HepG2 (cell line): ENCODE results near the gene RHEBL1. TPM values are rescaled to one million over a fixed set of nuclear protein-coding genes. Genes with fewer than 3 reads are reported as not detected.

Experiments
- EHMT2 ChIP-seq: fragments of 200-600 bp; sonication (generic); IDR thresholded peaks from 2 replicates; pipeline ENCODE4 v1.7.0; 2017; ENCODE audit warnings: antibody characterized with exemption, low read depth, low read length, borderline replicate concordance
- FOXO1 ChIP-seq: sonication (generic); formaldehyde crosslinking; IDR thresholded peaks from 2 replicates; pipeline ENCODE4 v1.4.0; 2020; ENCODE audit warnings: missing genetic modification reagents
- HNRNPUL1 ChIP-seq: fragments of 200-400 bp; formaldehyde crosslinking; IDR thresholded peaks from 2 replicates; pipeline ENCODE4 v1.6.1; 2017; ENCODE audit warnings: low read depth, mild to moderate bottlenecking, low read length, moderate library complexity
- HOXA3 ChIP-seq: sonication (generic); formaldehyde crosslinking; IDR thresholded peaks from 2 replicates; pipeline ENCODE4 v1.5.0; 2020; ENCODE audit warnings: missing genetic modification reagents
- KDM5A ChIP-seq: fragments of 200-600 bp; sonication (generic); IDR thresholded peaks from 2 replicates; pipeline ENCODE4 v1.7.0; 2018; ENCODE audit warnings: antibody characterized with exemption, mild to moderate bottlenecking, low read length, borderline replicate concordance
- MATR3 ChIP-seq: sonication (generic); formaldehyde crosslinking; IDR thresholded peaks from 2 replicates; pipeline ENCODE4 v1.4.0; 2020; ENCODE audit warnings: missing genetic modification reagents
- TAF1 ChIP-seq: sonication (generic); formaldehyde crosslinking; IDR thresholded peaks from 2 replicates; pipeline ENCODE4 v1.4.0; 2020; ENCODE audit warnings: missing genetic modification reagents
- ZNF672 ChIP-seq: sonication (generic); formaldehyde crosslinking; IDR thresholded peaks from 2 replicates; pipeline ENCODE4 v1.8.1; 2022; ENCODE audit warnings: missing genetic modification reagents
- ZNF841 ChIP-seq: sonication (generic); formaldehyde crosslinking; IDR thresholded peaks from 2 replicates; pipeline ENCODE4 v1.8.1; 2023; ENCODE audit warnings: missing genetic modification reagents, borderline replicate concordance
- polyA plus RNA-seq, 8 experiments: library from polyadenylated mRNA; depleted of rRNA in 3 of 8; stranded (reverse) in 7 of 8; unstranded in 1 of 8; fragments of >200 nt; fragmentation: Illumina TruSeq in 4 of 8; extraction: Trizol in 4 of 8; gene quantifications; 2 replicates each; pipeline versions ENCODE4 v1.2.1 to v1.2.3, GENCODE V29; 2011 to 2016; ENCODE audit warnings: low read depth in 4 of 8, missing spikeins in 1 of 8, mixed read lengths in 1 of 8; ENCODE audit not compliant: insufficient read depth in 1 of 8
- total RNA-seq, 5 experiments: library from RNA; depleted of rRNA; stranded (reverse); fragments of >200 nt; fragmentation: Illumina TruSeq; extraction: Trizol; gene quantifications; 2 replicates each; pipeline ENCODE4 v1.2.3, GENCODE V29; 2016; ENCODE audit warnings: low read depth in 1 of 5
- TF ChIP-seq, protein P1 (sequence below): sonication (generic); formaldehyde crosslinking; IDR thresholded peaks from 2 replicates; pipeline ENCODE4 v1.4.0; 2020; ENCODE audit warnings: low read depth, missing genetic modification reagents
- TF ChIP-seq, protein P2 (sequence below): sonication (generic); formaldehyde crosslinking; IDR thresholded peaks from 2 replicates; pipeline ENCODE4 v1.4.0; 2020; ENCODE audit warnings: missing genetic modification reagents, borderline replicate concordance
- TF ChIP-seq, protein P3 (sequence below): sonication (generic); formaldehyde crosslinking; IDR thresholded peaks from 2 replicates; pipeline ENCODE4 v1.9.0; 2022; ENCODE audit warnings: missing genetic modification reagents, mild to moderate bottlenecking, borderline replicate concordance
- TF ChIP-seq, protein P4 (sequence below): IDR thresholded peaks from 2 replicates; pipeline ENCODE4 v1.6.1; 2016; ENCODE audit warnings: low read depth, missing genetic modification reagents, missing compliant biosample characterization

RHEBL1 gene
- total and polyA plus RNA-seq, 2 of the 13 experiments (the other 11 are each of a cell fraction or from before 2014, with no cell fraction given) = 1.4 to 2.5 TPM

DNA sequence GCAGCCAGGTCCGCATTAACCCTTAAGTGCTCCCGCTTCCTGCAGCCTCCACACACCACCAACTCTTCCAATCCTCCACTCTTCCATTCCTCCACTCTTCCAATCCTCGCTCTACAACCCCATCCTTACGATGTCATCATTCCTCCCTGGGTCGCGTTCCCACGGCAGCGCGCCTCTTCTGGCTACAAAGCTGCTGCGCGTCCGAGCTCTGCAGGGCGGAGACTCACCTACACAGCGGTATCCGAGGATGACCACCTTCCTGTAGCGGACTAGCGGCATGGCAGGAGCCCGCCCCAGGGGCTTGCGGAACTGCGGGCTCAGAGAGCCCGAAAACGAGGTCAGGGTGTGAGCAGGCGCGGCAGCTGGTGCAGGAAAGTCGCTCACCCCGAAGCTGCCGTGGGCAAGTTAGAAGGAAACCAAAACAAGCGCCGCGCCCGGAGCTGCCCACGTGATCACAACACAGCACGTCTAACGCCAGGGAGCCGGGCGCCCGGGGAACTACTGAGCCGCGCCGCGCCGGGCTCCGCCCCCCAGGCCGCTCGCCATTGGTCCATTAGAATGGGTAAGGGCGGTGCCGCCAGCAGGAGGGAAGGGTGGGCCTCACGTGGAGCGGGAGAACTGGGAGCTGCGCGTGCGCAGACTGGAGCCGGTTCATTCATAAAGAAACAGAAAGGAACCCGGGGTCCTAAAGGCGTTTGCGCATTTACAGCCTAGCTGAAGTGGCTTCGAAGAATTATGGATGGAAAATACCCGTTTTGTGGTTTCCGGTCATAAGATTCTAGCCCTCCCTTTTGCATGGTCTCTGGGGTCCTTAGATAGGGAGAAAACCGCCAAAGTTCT is at the start of gene RHEBL1 (continued):
- TF ChIP-seq, protein P1, sequence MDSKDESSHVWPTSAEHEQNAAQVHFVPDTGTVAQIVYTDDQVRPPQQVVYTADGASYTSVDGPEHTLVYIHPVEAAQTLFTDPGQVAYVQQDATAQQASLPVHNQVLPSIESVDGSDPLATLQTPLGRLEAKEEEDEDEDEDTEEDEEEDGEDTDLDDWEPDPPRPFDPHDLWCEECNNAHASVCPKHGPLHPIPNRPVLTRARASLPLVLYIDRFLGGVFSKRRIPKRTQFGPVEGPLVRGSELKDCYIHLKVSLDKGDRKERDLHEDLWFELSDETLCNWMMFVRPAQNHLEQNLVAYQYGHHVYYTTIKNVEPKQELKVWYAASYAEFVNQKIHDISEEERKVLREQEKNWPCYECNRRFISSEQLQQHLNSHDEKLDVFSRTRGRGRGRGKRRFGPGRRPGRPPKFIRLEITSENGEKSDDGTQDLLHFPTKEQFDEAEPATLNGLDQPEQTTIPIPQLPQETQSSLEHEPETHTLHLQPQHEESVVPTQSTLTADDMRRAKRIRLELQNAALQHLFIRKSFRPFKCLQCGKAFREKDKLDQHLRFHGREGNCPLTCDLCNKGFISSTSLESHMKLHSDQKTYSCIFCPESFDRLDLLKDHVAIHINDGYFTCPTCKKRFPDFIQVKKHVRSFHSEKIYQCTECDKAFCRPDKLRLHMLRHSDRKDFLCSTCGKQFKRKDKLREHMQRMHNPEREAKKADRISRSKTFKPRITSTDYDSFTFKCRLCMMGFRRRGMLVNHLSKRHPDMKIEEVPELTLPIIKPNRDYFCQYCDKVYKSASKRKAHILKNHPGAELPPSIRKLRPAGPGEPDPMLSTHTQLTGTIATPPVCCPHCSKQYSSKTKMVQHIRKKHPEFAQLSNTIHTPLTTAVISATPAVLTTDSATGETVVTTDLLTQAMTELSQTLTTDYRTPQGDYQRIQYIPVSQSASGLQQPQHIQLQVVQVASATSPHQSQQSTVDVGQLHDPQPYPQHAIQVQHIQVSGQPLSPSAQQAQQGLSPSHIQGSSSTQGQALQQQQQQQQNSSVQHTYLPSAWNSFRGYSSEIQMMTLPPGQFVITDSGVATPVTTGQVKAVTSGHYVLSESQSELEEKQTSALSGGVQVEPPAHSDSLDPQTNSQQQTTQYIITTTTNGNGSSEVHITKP (CRISPR knock-in tag) = no peak
- 0 out of 2 replicates have a peak, but pooled peaks have one; percentile 46 for TF ChIP-seq HOXA3 (CRISPR knock-in tag)
- TF ChIP-seq, protein P2, sequence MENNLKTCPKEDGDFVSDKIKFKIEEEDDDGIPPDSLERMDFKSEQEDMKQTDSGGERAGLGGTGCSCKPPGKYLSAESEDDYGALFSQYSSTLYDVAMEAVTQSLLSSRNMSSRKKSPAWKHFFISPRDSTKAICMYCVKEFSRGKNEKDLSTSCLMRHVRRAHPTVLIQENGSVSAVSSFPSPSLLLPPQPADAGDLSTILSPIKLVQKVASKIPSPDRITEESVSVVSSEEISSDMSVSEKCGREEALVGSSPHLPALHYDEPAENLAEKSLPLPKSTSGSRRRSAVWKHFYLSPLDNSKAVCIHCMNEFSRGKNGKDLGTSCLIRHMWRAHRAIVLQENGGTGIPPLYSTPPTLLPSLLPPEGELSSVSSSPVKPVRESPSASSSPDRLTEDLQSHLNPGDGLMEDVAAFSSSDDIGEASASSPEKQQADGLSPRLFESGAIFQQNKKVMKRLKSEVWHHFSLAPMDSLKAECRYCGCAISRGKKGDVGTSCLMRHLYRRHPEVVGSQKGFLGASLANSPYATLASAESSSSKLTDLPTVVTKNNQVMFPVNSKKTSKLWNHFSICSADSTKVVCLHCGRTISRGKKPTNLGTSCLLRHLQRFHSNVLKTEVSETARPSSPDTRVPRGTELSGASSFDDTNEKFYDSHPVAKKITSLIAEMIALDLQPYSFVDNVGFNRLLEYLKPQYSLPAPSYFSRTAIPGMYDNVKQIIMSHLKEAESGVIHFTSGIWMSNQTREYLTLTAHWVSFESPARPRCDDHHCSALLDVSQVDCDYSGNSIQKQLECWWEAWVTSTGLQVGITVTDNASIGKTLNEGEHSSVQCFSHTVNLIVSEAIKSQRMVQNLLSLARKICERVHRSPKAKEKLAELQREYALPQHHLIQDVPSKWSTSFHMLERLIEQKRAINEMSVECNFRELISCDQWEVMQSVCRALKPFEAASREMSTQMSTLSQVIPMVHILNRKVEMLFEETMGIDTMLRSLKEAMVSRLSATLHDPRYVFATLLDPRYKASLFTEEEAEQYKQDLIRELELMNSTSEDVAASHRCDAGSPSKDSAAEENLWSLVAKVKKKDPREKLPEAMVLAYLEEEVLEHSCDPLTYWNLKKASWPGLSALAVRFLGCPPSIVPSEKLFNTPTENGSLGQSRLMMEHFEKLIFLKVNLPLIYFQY (CRISPR knock-in tag) = no peak
- no peak for TF ChIP-seq FOXO1 (CRISPR knock-in tag)
- TF ChIP-seq, protein P3, sequence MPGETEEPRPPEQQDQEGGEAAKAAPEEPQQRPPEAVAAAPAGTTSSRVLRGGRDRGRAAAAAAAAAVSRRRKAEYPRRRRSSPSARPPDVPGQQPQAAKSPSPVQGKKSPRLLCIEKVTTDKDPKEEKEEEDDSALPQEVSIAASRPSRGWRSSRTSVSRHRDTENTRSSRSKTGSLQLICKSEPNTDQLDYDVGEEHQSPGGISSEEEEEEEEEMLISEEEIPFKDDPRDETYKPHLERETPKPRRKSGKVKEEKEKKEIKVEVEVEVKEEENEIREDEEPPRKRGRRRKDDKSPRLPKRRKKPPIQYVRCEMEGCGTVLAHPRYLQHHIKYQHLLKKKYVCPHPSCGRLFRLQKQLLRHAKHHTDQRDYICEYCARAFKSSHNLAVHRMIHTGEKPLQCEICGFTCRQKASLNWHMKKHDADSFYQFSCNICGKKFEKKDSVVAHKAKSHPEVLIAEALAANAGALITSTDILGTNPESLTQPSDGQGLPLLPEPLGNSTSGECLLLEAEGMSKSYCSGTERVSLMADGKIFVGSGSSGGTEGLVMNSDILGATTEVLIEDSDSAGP (CRISPR knock-in tag) = peak; percentile 76; the same call in 1 of the 2 replicates
- no peak for TF ChIP-seq HNRNPUL1
- no peak for TF ChIP-seq EHMT2
- TF ChIP-seq ZNF841 = no peak
- peak; percentile 86 for TF ChIP-seq KDM5A
- no peak for TF ChIP-seq MATR3 (CRISPR knock-in tag)
- TF ChIP-seq, protein P4, sequence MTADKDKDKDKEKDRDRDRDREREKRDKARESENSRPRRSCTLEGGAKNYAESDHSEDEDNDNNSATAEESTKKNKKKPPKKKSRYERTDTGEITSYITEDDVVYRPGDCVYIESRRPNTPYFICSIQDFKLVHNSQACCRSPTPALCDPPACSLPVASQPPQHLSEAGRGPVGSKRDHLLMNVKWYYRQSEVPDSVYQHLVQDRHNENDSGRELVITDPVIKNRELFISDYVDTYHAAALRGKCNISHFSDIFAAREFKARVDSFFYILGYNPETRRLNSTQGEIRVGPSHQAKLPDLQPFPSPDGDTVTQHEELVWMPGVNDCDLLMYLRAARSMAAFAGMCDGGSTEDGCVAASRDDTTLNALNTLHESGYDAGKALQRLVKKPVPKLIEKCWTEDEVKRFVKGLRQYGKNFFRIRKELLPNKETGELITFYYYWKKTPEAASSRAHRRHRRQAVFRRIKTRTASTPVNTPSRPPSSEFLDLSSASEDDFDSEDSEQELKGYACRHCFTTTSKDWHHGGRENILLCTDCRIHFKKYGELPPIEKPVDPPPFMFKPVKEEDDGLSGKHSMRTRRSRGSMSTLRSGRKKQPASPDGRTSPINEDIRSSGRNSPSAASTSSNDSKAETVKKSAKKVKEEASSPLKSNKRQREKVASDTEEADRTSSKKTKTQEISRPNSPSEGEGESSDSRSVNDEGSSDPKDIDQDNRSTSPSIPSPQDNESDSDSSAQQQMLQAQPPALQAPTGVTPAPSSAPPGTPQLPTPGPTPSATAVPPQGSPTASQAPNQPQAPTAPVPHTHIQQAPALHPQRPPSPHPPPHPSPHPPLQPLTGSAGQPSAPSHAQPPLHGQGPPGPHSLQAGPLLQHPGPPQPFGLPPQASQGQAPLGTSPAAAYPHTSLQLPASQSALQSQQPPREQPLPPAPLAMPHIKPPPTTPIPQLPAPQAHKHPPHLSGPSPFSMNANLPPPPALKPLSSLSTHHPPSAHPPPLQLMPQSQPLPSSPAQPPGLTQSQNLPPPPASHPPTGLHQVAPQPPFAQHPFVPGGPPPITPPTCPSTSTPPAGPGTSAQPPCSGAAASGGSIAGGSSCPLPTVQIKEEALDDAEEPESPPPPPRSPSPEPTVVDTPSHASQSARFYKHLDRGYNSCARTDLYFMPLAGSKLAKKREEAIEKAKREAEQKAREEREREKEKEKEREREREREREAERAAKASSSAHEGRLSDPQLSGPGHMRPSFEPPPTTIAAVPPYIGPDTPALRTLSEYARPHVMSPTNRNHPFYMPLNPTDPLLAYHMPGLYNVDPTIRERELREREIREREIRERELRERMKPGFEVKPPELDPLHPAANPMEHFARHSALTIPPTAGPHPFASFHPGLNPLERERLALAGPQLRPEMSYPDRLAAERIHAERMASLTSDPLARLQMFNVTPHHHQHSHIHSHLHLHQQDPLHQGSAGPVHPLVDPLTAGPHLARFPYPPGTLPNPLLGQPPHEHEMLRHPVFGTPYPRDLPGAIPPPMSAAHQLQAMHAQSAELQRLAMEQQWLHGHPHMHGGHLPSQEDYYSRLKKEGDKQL = no peak
- peak; percentile 43; the same call in 1 of the 2 replicates for TF ChIP-seq TAF1 (CRISPR knock-in tag)
- TF ChIP-seq ZNF672 (CRISPR knock-in tag) = no peak
